Neuronal stem cell (in vitro differentiated cells): ENCODE data around the gene AOAH.

Source experiments
- DNase-seq: peaks from one replicate; pipeline ENCODE4 v3.0.0-alpha.2; 2013; ENCODE audit warnings: low spot score
- H2AFZ ChIP-seq: one replicate; pipeline ENCODE4 v1.6.1; 2013; ENCODE audit warnings: mild to moderate bottlenecking, low read length, inconsistent platforms
- H2AK5ac ChIP-seq: 2 replicates; pipeline ENCODE4 v1.6.1; 2013; ENCODE audit warnings: low read depth, mild to moderate bottlenecking, inconsistent platforms, low read length, moderate library complexity, mixed read lengths
- H2BK120ac ChIP-seq: 2 replicates; pipeline ENCODE4 v1.6.1; 2013; ENCODE audit warnings: low read depth, mild to moderate bottlenecking, inconsistent platforms, low read length, moderate library complexity, mixed read lengths
- H2BK12ac ChIP-seq: one replicate; pipeline ENCODE4 v1.6.1; 2013; ENCODE audit warnings: low read length, inconsistent platforms
- H2BK15ac ChIP-seq: 2 replicates; pipeline ENCODE4 v1.6.1; 2013; ENCODE audit warnings: mild to moderate bottlenecking, low read length, inconsistent platforms, mixed read lengths
- H2BK5ac ChIP-seq: one replicate; pipeline ENCODE4 v1.6.1; 2013; ENCODE audit warnings: inconsistent platforms, mild to moderate bottlenecking, low read length, moderate library complexity
- H3K14ac ChIP-seq: one replicate; pipeline ENCODE4 v1.6.1; 2013; ENCODE audit warnings: low read length, inconsistent platforms
- H3K18ac ChIP-seq: 2 replicates; pipeline ENCODE4 v1.6.1; 2013; ENCODE audit warnings: low read length, inconsistent platforms
- H3K23ac ChIP-seq: 2 replicates; pipeline ENCODE4 v1.6.1; 2013; ENCODE audit warnings: low read depth, mild to moderate bottlenecking, mixed read lengths, low read length, inconsistent platforms; ENCODE audit not compliant: poor library complexity
- H3K27ac ChIP-seq: replicated peaks from 3 replicates; pipeline ENCODE4 v1.5.1; 2013; ENCODE audit warnings: low read length, inconsistent platforms
- H3K27me3 ChIP-seq, 3 experiments: 2 replicates each; pipeline ENCODE4 v1.6.1; 2013; ENCODE audit warnings: low read length in 3 of 3, mild to moderate bottlenecking in 2 of 3, inconsistent platforms in 1 of 3, low read depth in 1 of 3, mixed read lengths in 1 of 3, moderate library complexity in 1 of 3; ENCODE audit not compliant: control insufficient read depth in 3 of 3, insufficient read depth in 3 of 3
- H3K36me3 ChIP-seq, 2 donors: replicated peaks in 1 of 2; 2 replicates each; pipeline ENCODE4 v1.6.1; 2013; ENCODE audit warnings: low read length in 2 of 2; ENCODE audit not compliant: control insufficient read depth in 2 of 2, insufficient read depth in 2 of 2
- H3K4ac ChIP-seq: 2 replicates; pipeline ENCODE4 v1.6.1; 2013; ENCODE audit warnings: inconsistent platforms, mild to moderate bottlenecking, low read length, moderate library complexity
- H3K4me1 ChIP-seq, 2 donors: 1 replicate in 1 of 2; 2 replicates in 1 of 2; pipeline ENCODE4 v1.6.1; 2013; ENCODE audit warnings: low read length in 2 of 2, low read depth in 1 of 2; ENCODE audit not compliant: control insufficient read depth in 2 of 2, insufficient read depth in 1 of 2
- H3K4me2 ChIP-seq: one replicate; pipeline ENCODE4 v1.6.1; 2013; ENCODE audit warnings: mild to moderate bottlenecking, low read length, inconsistent platforms; ENCODE audit not compliant: insufficient read depth, poor library complexity, severe bottlenecking
- H3K4me3 ChIP-seq, 2 donors: 2 replicates each; pipeline ENCODE4 v1.5.1; 2013; ENCODE audit warnings: low read length in 2 of 2, mild to moderate bottlenecking in 2 of 2, inconsistent platforms in 1 of 2, moderate library complexity in 1 of 2
- H3K79me1 ChIP-seq: one replicate; pipeline ENCODE4 v1.6.1; 2013; ENCODE audit warnings: low read depth, mild to moderate bottlenecking, inconsistent platforms, low read length, moderate library complexity
- H3K9ac ChIP-seq: one replicate; pipeline ENCODE4 v1.6.1; 2013; ENCODE audit warnings: mild to moderate bottlenecking, low read depth, low read length, inconsistent platforms; ENCODE audit not compliant: poor library complexity
- H3K9me3 ChIP-seq, 2 donors: replicated peaks in 1 of 2; 2 replicates each; pipeline versions ENCODE3 to v1.6.1; 2013; ENCODE audit warnings: low read length in 2 of 2, mild to moderate bottlenecking in 2 of 2, inconsistent platforms in 1 of 2, low read depth in 1 of 2, mixed read lengths in 1 of 2, moderate library complexity in 1 of 2; ENCODE audit not compliant: control insufficient read depth in 2 of 2, insufficient read depth in 1 of 2
- H4K8ac ChIP-seq: one replicate; pipeline ENCODE4 v1.6.1; 2013; ENCODE audit warnings: low read depth, mild to moderate bottlenecking, inconsistent platforms, low read length, moderate library complexity
- H4K91ac ChIP-seq: one replicate; pipeline ENCODE4 v1.6.1; 2013; ENCODE audit warnings: low read length, low read depth, mild to moderate bottlenecking, inconsistent platforms; ENCODE audit not compliant: poor library complexity
- WGBS, 2 donors: extraction: QIAGEN DNeasy Blood & Tissue Kit; methylation state at CpG; one replicate each; pipeline ENCODE4 v1.1.7; 2013; ENCODE audit warnings: missing lambda C conversion rate in 2 of 2, mixed read lengths in 1 of 2; ENCODE audit not compliant: insufficient read length in 2 of 2, insufficient replicate concordance in 1 of 2; ENCODE audit errors: extremely low coverage in 2 of 2; 5-methylcytosine and 5-hydroxymethylcytosine counted together

Gene AOAH

GRCh38 chr7:36623247-36623646 is 101.0 kb downstream of the AOAH start:
- Histone ChIP-seq H2BK15ac (no peak overlapping the region), H3K9ac (no peak overlapping the region), H3K4me2 (no peak overlapping the region), H3K4ac (no peak overlapping the region), H3K4me1 (peaks cover 0 to 6% of the 10 kb centered on the region in 2 donors), H2AK5ac (no peak overlapping the region), H2AFZ (no peak overlapping the region), H4K8ac (no peak overlapping the region), H3K23ac (no peak overlapping the region), H3K27me3 (no peaks in the 10 kb centered on the region), H3K18ac (no peak overlapping the region), H2BK12ac (no peak overlapping the region), H3K4me3 (no peak overlapping the region), H3K79me1 (no peaks in the 10 kb centered on the region), H2BK5ac (no peak overlapping the region), H3K36me3 (no peaks in the 10 kb centered on the region), H3K9me3 (no peaks in the 10 kb centered on the region), H2BK120ac (no peak overlapping the region), H3K14ac (no peak overlapping the region), H3K27ac (no peak overlapping the region), H4K91ac (no peak overlapping the region)
- no CpG with 5 or more reads among the region's 1 CpG for WGBS, 2 donors
- no peak for DNase-seq

GRCh38 chr7:36621396-36621795 is 102.9 kb downstream of the AOAH start:
- Histone ChIP-seq H3K14ac (no peak overlapping the region), H3K4me3 (no peak overlapping the region), H3K79me1 (no peaks in the 10 kb centered on the region), H3K9me3 (no peaks in the 10 kb centered on the region), H2BK5ac (no peak overlapping the region), H2BK15ac (no peak overlapping the region), H3K18ac (no peak overlapping the region), H3K27me3 (no peaks in the 10 kb centered on the region), H3K4me2 (no peak overlapping the region), H3K27ac (no peak overlapping the region), H3K9ac (no peak overlapping the region), H3K36me3 (no peaks in the 10 kb centered on the region), H2BK120ac (no peak overlapping the region), H3K4ac (no peak overlapping the region), H2BK12ac (no peak overlapping the region), H3K23ac (no peak overlapping the region), H2AFZ (no peak overlapping the region), H2AK5ac (no peak overlapping the region), H4K8ac (no peak overlapping the region), H3K4me1 (peaks cover 1 to 6% of the 10 kb centered on the region in 2 donors), H4K91ac (no peak overlapping the region)
- DNase-seq, result no peak
- no CpG with 5 or more reads among the region's 10 CpGs for WGBS, 2 donors

DNA sequence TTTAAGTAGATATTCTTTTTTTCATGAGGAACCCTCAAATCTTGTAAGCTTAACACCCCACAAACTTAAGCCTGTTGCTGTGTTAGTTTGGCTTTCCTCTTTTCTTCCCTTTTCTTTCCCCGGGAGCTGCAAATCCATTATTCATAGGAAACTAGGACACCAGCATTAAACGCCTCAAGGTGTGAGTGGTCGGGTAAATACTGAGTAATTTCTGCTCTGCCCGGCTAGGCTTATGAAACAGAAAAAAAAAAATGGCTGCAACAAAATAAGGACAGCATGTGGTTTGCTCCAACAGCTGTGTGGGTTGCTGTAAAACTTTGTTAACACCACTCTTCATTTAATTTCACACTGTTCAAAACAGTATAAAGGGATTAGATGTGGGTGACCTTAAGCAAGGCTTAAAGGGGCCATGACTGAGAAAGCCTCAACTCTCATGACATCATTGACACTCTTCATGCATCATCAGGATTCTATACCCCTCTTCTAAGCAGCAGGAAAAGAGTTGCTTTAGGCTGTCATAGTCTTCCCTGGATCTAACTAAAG is 104.1 kb downstream of the AOAH start:
- no CpG with 5 or more reads among the region's 4 CpGs for whole genome bisulfite sequencing, 2 donors

GRCh38 chr7:36617408-36617807 is 106.9 kb downstream of the AOAH start:
- Histone ChIP-seq H3K4me1 (peaks cover 11 to 12% of the 10 kb centered on the region in 2 donors), H2AK5ac (no peak overlapping the region), H3K14ac (no peak overlapping the region), H3K4me3 (no peak overlapping the region), H2BK120ac (no peak overlapping the region), H3K27ac (no peak overlapping the region), H3K4ac (no peak overlapping the region), H3K9ac (no peak overlapping the region), H2BK15ac (no peak overlapping the region), H2BK12ac (no peak overlapping the region), H3K18ac (no peak overlapping the region), H3K27me3 (no peaks in the 10 kb centered on the region), H3K9me3 (no peaks in the 10 kb centered on the region), H4K91ac (no peak overlapping the region), H3K36me3 (no peaks in the 10 kb centered on the region), H3K23ac (no peak overlapping the region), H2BK5ac (no peak overlapping the region), H3K4me2 (no peak overlapping the region), H4K8ac (no peak overlapping the region), H2AFZ (no peak overlapping the region), H3K79me1 (no peaks in the 10 kb centered on the region)
- no peak for DNase-seq
- WGBS, 2 donors, result no CpG with 5 or more reads among the region's 1 CpG

More for the DNA sequence above, 104.1 kb downstream of the AOAH start:
- no peak overlapping the region for H2BK15ac ChIP-seq
- no peak overlapping the region for H3K18ac ChIP-seq
- no peak for DNase-seq
- no peak overlapping the region for H3K23ac ChIP-seq
- no peak overlapping the region for H3K27ac ChIP-seq
- no peaks in the 10 kb centered on the region for H3K79me1 ChIP-seq
- no peak overlapping the region for H2BK12ac ChIP-seq
- no peaks in the 10 kb centered on the region for H3K9me3 ChIP-seq
- no peak overlapping the region for H2BK5ac ChIP-seq
- H3K27me3 ChIP-seq, result no peaks in the 10 kb centered on the region
- H3K36me3 ChIP-seq, result no peaks in the 10 kb centered on the region
- peaks cover 6 to 7% of the 10 kb centered on the region in 2 donors for H3K4me1 ChIP-seq
- H4K8ac ChIP-seq, result no peak overlapping the region
- no peak overlapping the region for H2AK5ac ChIP-seq
- no peak overlapping the region for H3K9ac ChIP-seq
- no peak overlapping the region for H2BK120ac ChIP-seq
- no peak overlapping the region for H3K14ac ChIP-seq
- H3K4ac ChIP-seq, result no peak overlapping the region
- no peak overlapping the region for H3K4me2 ChIP-seq
- no peak overlapping the region for H4K91ac ChIP-seq
- H3K4me3 ChIP-seq, result no peak overlapping the region
- no peak overlapping the region for H2AFZ ChIP-seq
